Activated CD4-positive, CD25-positive, alpha-beta regulatory T cell treated with anti-CD3 and anti-CD28 coated beads, Interleukin-2, amount 50 U/mL, for 72 hours (primary cell): ENCODE data around the gene DNM1L.

Source experiments
- DNase-seq: peaks from one replicate; pipeline ENCODE4 v3.0.0; 2021

The DNM1L gene

DNA sequence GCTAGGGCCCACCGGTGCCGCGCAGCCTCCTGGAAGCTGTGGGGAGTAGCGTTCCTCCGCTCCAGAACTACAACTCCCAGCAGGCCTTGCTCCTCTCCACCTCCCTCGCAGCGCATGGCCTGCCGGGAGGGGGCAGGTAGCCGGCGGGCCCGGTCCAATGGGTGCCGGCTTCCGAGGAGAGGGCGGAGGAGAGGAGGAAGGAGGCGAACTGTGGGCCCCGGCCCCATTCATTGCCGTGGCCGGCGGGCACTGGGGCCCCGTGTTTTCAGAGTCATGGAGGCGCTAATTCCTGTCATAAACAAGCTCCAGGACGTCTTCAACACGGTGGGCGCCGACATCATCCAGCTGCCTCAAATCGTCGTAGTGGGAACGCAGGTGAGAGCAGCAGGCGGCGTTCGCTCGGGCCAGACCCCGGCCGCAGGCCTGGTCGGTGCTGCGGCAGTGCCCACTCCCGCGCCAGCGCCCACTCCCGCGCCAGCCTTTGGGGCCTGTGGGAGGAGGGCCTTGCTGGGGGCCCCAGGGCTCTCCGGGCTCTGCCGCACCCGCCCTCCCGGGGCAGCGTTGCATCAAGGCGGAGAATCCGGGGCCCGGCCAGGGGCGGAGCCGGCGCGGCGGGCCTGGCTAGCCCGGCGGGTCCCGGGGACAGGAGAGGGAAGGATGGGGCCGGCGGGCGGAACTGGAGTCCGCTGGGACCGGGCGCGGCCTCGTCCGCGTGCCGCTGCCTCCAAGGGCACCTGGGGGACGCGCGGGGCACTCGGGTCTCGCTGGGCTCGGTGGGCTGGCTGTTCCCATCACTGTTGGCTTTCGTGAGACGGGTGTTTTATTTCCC is at the start of gene DNM1L:
TSS of gene DNM1L (plus strand) at position 211 of the 829 bp plus-strand sequence. CDS start at position 274, 63 bp downstream.
- peak; percentile 89 for DNase-seq

- DNase-seq, result no peak
Observed at GRCh38 chr12:32641287-32641901, 37.7 kb upstream of the DNM1L start.

- DNase-seq, result no peak
Observed at GRCh38 chr12:32644431-32644830, 34.7 kb upstream of the DNM1L start.

DNA sequence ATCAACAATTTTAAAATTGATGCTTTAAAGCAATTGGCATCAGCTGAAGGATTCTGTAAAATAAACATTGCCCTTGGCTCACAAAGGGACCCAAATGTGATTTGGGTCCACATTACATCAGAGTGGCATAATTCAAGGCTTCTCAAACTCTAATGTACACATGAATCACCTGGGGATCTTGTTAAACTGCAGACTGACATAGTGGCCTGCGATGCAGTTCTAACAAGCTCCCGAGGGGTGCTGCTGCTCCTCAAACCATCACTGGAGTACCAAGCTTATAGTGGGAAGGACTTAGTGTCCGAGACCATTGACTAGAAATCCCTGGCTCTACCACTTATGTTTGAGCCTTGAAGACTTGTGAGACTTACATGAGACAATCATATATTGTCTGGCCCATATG is 31.8 kb upstream of the DNM1L start:
- no peak for DNase-seq

DNA sequence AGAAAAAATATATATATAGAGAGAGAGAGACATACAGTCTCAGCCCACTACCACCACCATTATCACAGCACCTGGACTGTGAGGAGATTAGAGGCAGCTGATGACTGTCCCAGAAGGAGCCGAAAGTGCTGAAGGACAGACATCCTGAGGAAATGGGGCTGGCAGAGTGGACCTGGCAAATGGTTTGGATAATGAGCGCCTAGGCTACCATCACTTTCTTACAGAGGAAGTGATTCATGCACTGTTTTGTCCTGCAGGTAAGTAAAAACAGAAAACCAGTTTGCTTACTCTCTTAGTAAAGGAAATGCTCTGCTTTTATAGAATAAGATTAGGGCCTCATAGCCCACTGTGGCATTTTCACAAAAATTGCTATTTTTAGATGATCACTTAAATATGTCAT is 28.6 kb upstream of the DNM1L start:
- DNase-seq, result no peak

GRCh38 chr12:32651151-32651955 is 27.7 kb upstream of the DNM1L start:
- no peak for DNase-seq

- DNase-seq, result no peak
Observed at GRCh38 chr12:32651956-32652210, 27.2 kb upstream of the DNM1L start.

GRCh38 chr12:32659908-32660440 is 19.1 kb upstream of the DNM1L start:
- DNase-seq, result no peak

- no peak for DNase-seq
Observed at GRCh38 chr12:32661706-32662105, 17.4 kb upstream of the DNM1L start.

- no peak for DNase-seq
Observed at GRCh38 chr12:32662665-32663064, 16.4 kb upstream of the DNM1L start.

GRCh38 chr12:32666018-32666417 is 13.1 kb upstream of the DNM1L start:
- no peak for DNase-seq

GRCh38 chr12:32669584-32669983 is 9.5 kb upstream of the DNM1L start:
- no peak for DNase-seq

DNA sequence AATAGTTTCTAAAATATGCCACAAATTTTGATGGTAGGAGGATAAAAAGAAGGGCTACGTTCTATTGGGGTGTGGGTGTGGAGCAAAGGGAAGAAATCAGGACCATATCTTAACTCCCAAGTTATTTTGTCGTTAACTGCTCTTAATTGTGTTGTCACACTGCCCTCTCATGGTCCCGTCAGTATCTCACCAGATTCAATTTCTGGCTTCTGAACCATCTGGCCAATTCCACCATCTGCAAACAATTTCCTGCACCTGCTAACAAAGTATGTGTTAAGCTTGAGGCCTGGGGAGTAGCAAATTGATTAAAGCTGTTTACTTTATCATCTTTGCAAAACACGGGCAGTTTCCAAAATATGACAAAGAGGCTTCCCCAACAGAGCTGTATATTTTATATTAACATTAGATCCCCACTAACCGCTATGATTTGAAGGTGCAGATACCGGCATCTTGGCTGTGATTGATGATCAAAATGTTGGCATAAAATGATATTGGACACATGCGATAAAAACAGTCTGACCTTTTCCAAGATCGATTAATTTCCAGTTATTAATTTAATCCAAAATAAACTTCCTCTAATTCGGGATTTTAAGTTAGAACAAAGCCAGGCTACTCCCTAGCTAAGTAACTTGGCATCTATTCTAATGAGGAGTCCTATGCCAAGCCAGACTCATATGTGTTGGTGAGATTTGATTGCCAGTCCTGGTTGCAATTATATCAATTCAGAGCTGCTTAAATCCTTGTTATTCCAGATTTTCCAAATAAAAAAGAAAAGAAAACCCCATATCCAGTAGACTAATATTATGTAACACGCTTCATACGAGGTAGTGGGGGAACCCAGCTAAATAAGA is 6.9 kb upstream of the DNM1L start:
- DNase-seq, result no peak

DNA sequence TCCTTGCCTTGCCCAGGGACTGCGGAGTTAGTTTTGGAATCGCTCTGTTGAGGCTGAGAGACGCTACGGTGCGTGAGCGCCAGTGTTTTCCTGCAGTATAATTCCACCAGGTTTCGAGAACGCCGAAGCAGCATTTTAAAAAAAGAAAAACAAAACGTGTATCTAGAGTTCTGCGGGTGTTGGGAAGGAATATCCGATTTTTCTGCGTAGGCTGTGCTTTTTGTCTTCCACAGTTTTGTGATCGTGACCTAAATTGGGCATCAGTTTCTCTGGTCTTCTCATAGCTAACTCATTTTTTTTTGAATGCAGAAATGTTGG is 778 bp downstream of the DNM1L start:
- DNase-seq, result no peak

DNA sequence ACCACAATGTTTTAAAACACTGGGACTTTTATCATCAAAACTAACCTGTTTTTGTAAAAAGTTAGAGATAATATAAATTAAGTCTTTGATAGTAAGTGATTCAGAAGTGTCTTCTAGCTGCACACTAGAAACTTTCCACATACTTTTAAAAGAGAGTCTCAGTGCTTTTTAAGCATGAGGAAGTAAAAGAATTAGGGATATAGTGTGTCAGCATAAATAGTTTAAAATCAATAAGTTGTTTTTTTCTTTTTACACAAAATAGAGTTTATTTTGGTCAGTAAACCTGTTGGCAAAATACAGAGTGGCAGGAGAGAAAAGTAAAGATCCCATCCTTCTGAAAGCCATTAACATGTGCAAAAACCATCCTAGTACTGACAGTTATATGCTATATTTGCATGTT is 1.7 kb downstream of the DNM1L start:
- no peak for DNase-seq

GRCh38 chr12:32681272-32681671 is 2.2 kb downstream of the DNM1L start:
- DNase-seq, result no peak

DNA sequence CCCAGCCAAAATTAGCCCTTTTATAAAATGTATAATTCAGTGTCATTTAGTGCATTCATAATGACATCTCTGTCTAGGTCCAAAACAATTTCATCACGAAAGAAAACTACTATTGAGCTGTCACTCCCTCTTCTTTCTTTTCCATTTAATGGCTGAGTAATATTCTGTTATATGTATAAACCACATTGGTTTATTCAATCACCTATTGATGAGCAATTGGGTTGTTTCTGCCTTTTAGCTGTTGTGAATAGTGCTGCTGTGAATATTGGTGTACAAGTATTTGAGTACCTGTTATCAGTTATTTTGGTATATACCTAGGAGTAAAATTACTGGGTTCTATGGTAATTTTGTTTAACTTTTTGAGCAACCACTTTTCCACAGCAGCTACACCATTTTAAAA is 7.2 kb downstream of the DNM1L start:
- DNase-seq, result no peak

DNA sequence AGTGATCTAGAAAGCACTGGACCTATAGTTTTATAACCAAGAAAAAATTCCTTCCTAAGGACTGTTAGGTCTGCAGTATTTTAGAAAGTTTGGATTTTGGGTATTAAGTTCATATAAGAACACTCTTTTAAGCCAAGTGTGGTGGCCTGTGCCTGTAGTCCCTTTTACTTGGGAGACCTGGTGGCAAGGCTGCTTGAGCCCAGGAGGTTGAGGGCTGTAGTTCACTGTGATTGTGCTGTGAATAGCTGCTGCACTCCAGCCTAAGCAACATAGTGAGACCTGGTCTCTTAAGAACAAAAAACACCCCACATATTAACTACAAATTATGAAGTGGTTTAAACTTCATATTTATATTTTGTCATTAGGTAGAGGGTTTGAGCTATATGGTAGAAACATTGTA is 9.7 kb downstream of the DNM1L start:
- DNase-seq, result no peak

GRCh38 chr12:32690927-32691326 is 11.8 kb downstream of the DNM1L start:
- DNase-seq, result no peak

DNA sequence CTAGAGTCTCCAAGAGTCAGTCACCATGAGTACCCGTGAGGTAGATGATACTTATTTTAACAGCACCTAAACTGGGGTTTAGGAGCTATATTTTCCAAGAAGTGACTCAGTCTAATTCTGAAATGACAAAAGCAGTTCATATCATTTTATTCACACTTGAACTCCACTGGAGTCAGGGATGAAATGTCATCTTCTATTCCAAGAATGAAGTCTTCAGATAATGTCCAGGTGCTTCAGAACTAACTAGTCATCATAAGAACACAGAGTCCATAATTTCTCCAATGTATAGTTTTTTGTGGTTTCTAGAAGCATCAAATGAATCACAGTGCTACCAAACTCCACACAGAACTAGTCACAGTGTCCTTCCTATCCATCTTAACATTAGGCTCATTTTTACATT is 13.3 kb downstream of the DNM1L start:
- DNase-seq, result no peak

GRCh38 chr12:32693036-32693435 is 13.9 kb downstream of the DNM1L start:
- DNase-seq, result no peak

DNA sequence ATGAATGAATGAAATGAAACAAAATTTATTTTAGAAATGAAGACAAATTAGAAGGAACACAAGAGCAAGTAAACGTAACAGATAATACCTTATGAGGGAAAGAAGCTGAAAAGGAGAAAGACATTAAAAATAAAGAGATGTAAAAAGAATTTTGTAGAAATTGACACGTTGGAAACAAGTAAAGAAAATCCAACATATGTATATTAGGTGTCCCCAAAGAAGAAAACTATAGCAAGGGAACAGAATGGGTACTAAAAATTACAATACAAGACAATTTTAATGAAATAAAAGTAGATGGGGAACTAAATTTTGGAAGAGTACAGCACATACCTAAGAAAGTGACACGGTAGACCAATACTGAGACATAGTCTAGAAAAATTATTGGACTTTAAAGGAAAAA is 16.7 kb downstream of the DNM1L start:
- no peak for DNase-seq

- no peak for DNase-seq
Observed at GRCh38 chr12:32697445-32697844, 18.3 kb downstream of the DNM1L start.
